KMS-11 (cell line): ENCODE data around the gene UMAD1.

Source experiments
- H2AFZ ChIP-seq: fragments of 200-600 bp; sonication (generic); 2 replicates; pipeline ENCODE4 v1.6.1; 2016; ENCODE audit warnings: antibody characterized with exemption, mixed run types, low read depth
- H3K27ac ChIP-seq: fragments of 200-600 bp; sonication (generic); 2 replicates; pipeline ENCODE4 v1.6.1; 2016; ENCODE audit warnings: mild to moderate bottlenecking, mixed run types
- H3K27me3 ChIP-seq: fragments of 200-600 bp; sonication (generic); 2 replicates; pipeline ENCODE4 v1.6.1; 2017; ENCODE audit warnings: mild to moderate bottlenecking, low read depth, mixed run types, moderate library complexity; ENCODE audit not compliant: insufficient read depth
- H3K36me3 ChIP-seq: fragments of 200-600 bp; sonication (generic); 2 replicates; pipeline ENCODE4 v1.6.1; 2017; ENCODE audit warnings: mild to moderate bottlenecking, mixed run types; ENCODE audit not compliant: insufficient read depth
- H3K4me1 ChIP-seq: fragments of 200-600 bp; sonication (generic); 2 replicates; pipeline ENCODE4 v1.6.1; 2016; ENCODE audit warnings: mild to moderate bottlenecking, low read depth, mixed run types; ENCODE audit not compliant: poor library complexity, severe bottlenecking
- H3K4me2 ChIP-seq: fragments of 200-600 bp; sonication (generic); 2 replicates; pipeline ENCODE4 v1.7.0; 2016; ENCODE audit warnings: mild to moderate bottlenecking, mixed run types
- H3K4me3 ChIP-seq: fragments of 200-600 bp; sonication (generic); IDR thresholded peaks from 2 replicates; pipeline ENCODE4 v1.6.1; 2017; ENCODE audit warnings: low read depth, low read length, mixed read lengths; ENCODE audit not compliant: insufficient read depth
- H3K79me2 ChIP-seq: fragments of 200-600 bp; sonication (generic); 2 replicates; pipeline ENCODE4 v1.6.1; 2016; ENCODE audit warnings: low read depth, mixed run types; ENCODE audit not compliant: insufficient read depth
- H3K9ac ChIP-seq: fragments of 200-600 bp; sonication (generic); 2 replicates; pipeline ENCODE4 v1.6.1; 2016; ENCODE audit warnings: mild to moderate bottlenecking, mixed run types
- H4K20me1 ChIP-seq: fragments of 200-600 bp; sonication (generic); 2 replicates; pipeline ENCODE4 v1.6.1; 2016; ENCODE audit warnings: mild to moderate bottlenecking, mixed run types; ENCODE audit not compliant: insufficient read depth
- TF ChIP-seq, protein P1 (sequence below): fragments of 200-600 bp; sonication (generic); conservative IDR thresholded peaks from 2 replicates; pipeline ENCODE4 v1.6.1; 2017; ENCODE audit warnings: low read depth, mild to moderate bottlenecking, antibody characterized with exemption, low read length, moderate library complexity, mixed read lengths

Gene UMAD1

DNA sequence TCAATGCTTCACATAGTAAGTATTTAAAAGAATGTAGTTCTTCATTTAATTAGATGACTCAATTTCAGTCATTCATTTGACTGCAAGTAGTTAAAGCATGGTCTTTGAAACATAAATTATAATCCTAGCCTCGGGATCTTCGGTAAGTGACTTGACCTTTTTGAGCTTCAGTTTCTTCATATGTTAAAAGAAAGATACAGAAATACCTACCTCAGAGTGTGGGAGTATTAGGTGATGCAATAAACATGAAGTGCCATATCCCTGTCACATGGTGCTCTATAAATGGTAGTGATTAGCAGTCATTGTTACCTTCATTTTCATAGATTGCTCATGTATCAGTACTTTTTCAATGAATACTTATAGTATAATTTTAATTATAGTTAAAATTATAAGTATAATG, 31.2 kb upstream of the UMAD1 start:
- no peak overlapping the region for H3K27ac ChIP-seq
- no peak overlapping the region for H3K4me3 ChIP-seq
- no peaks in the 10 kb centered on the region for H3K4me1 ChIP-seq
- no peaks in the 10 kb centered on the region for H3K27me3 ChIP-seq
- H4K20me1 ChIP-seq: no peaks in the 10 kb centered on the region
- no peak overlapping the region for H2AFZ ChIP-seq
- H3K9ac ChIP-seq: no peak overlapping the region
- H3K36me3 ChIP-seq: no peaks in the 10 kb centered on the region; the same call in 1 of the 2 replicates
- TF ChIP-seq, protein P1, sequence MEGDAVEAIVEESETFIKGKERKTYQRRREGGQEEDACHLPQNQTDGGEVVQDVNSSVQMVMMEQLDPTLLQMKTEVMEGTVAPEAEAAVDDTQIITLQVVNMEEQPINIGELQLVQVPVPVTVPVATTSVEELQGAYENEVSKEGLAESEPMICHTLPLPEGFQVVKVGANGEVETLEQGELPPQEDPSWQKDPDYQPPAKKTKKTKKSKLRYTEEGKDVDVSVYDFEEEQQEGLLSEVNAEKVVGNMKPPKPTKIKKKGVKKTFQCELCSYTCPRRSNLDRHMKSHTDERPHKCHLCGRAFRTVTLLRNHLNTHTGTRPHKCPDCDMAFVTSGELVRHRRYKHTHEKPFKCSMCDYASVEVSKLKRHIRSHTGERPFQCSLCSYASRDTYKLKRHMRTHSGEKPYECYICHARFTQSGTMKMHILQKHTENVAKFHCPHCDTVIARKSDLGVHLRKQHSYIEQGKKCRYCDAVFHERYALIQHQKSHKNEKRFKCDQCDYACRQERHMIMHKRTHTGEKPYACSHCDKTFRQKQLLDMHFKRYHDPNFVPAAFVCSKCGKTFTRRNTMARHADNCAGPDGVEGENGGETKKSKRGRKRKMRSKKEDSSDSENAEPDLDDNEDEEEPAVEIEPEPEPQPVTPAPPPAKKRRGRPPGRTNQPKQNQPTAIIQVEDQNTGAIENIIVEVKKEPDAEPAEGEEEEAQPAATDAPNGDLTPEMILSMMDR: no peak
- no peak overlapping the region for H3K4me2 ChIP-seq
- H3K79me2 ChIP-seq: no peaks in the 10 kb centered on the region

DNA sequence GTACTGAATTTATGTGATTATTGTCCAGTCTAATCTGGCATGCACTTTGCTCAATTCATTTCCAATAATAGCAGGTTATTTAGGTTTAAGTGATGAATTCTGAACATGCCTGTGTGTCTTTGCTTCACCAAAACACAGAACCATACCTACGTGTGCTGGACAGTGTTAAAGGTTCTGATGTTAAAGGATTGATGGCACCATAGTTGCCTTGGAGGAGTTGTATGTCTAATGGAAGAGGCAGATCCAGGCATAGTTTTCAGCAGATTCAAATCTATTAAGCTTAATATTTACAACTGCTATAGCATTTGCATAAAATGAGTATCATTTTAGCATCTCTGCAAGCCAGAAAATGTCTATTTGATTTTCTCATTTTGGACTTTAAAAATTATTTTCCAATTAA, 28.0 kb upstream of the UMAD1 start:
- Histone ChIP-seq H3K4me2 (no peak overlapping the region), H3K27me3 (no peaks in the 10 kb centered on the region), H3K27ac (no peak overlapping the region), H3K79me2 (no peaks in the 10 kb centered on the region), H4K20me1 (no peaks in the 10 kb centered on the region), H3K4me1 (no peaks in the 10 kb centered on the region), H3K9ac (no peak overlapping the region), H3K4me3 (no peak overlapping the region), H2AFZ (no peak overlapping the region), H3K36me3 (no peaks in the 10 kb centered on the region; the same call in 1 of the 2 replicates)
- TF ChIP-seq, protein P1: no peak

DNA sequence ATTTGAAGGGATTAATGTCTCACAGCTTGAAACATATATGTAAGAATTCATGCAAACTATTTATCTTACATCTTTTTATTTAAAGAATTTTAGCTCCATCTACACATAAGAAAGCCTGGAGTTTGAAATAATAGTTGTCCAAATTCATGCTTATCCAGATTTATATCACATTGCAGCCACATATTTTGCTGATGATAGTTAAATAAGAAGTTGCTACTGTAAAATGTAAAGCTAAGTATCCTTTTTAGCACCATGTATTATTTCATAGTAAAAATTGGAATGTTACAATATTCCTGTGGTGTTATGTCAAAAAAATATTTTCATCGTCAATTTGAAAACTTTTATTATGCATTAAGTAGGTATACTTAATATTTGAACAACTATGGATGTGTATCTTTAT, 27.3 kb upstream of the UMAD1 start:
- no peaks in the 10 kb centered on the region for H4K20me1 ChIP-seq
- H3K27ac ChIP-seq: no peak overlapping the region

DNA sequence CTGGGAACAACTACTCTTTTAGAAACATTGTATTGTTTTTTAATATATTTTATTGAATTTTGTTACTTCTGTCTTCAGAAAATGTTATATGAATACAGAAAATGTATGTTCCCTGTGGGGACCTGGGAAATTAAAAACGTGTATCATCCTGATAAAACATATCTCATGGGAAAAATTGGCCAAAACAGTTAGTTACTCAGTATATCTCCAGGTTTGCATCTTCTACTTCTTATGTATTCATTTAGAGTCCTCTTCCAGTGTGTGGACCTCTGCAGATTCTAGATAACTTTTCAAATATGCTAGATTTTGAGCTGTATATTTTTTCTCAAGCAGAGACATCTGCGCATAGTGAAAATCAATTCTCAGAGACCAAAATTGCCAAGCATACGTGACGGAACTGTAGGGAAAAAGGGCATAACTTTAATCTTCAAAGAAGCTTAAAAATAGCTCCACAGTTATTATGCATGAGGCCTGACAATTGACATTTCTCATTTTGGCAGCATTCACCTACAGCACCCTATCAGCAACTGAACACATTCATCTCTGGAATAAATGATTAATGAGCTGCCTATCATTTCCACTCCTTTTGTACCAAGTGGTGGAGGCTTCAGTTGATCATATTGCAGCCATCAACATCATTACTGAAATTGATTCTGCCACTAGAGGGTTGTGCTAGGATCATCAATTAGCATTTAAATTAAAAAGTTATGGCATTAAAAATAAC, 26.4 kb upstream of the UMAD1 start:
- Histone ChIP-seq H3K79me2 (no peaks in the 10 kb centered on the region), H3K9ac (no peak overlapping the region), H3K27me3 (no peaks in the 10 kb centered on the region), H3K36me3 (no peaks in the 10 kb centered on the region; the same call in 1 of the 2 replicates), H3K4me3 (no peak overlapping the region), H2AFZ (no peak overlapping the region), H3K27ac (no peak overlapping the region), H3K4me2 (no peak overlapping the region), H3K4me1 (no peaks in the 10 kb centered on the region), H4K20me1 (no peaks in the 10 kb centered on the region)
- TF ChIP-seq, protein P1: no peak

More for the DNA sequence above, 27.3 kb upstream of the UMAD1 start:
- H2AFZ ChIP-seq: no peak overlapping the region
- TF ChIP-seq, protein P1: no peak
- H3K4me3 ChIP-seq: no peak overlapping the region
- no peak overlapping the region for H3K4me2 ChIP-seq
- H3K36me3 ChIP-seq: no peaks in the 10 kb centered on the region; the same call in 1 of the 2 replicates
- H3K9ac ChIP-seq: no peak overlapping the region
- no peaks in the 10 kb centered on the region for H3K79me2 ChIP-seq
- H3K4me1 ChIP-seq: no peaks in the 10 kb centered on the region
- no peaks in the 10 kb centered on the region for H3K27me3 ChIP-seq
